AG08395 (cell line): ENCODE data around the gene DOCK10.

Experiments used
- DNase-seq: peaks from one replicate; pipeline ENCODE4 v3.0.0; 2012; ENCODE audit warnings: mixed read lengths, low spot score

DOCK10 gene

GRCh38 chr2:225013425-225014365 lies 28.6 kb downstream of the DOCK10 start:
- no peak for DNase-seq

- no peak for DNase-seq
These were observed 30.7 kb downstream of the DOCK10 start for GRCh38 chr2:225011585-225011984.

GRCh38 chr2:225010804-225011203 lies 31.5 kb downstream of the DOCK10 start:
- peak; percentile 67 for DNase-seq

GRCh38 chr2:225009768-225010167 lies 32.5 kb downstream of the DOCK10 start:
- no peak for DNase-seq

GRCh38 chr2:225008935-225009334 lies 33.3 kb downstream of the DOCK10 start:
- DNase-seq: no peak

- no peak for DNase-seq
These were observed 34.0 kb downstream of the DOCK10 start for GRCh38 chr2:225008179-225008856.

- no peak for DNase-seq
These were observed 35.5 kb downstream of the DOCK10 start for GRCh38 chr2:225006730-225007129.

- DNase-seq: no peak
These were observed 37.7 kb downstream of the DOCK10 start for GRCh38 chr2:225004597-225004996.

- DNase-seq: no peak
These were observed 39.6 kb downstream of the DOCK10 start for GRCh38 chr2:225002656-225003045.

GRCh38 chr2:225002039-225002655 lies 40.1 kb downstream of the DOCK10 start:
- DNase-seq: peak; percentile 67

- DNase-seq: no peak
These were observed 42.5 kb downstream of the DOCK10 start for GRCh38 chr2:224999754-225000153.

- DNase-seq: no peak
These were observed 42.9 kb downstream of the DOCK10 start for GRCh38 chr2:224999321-224999720.

GRCh38 chr2:224997802-224998201 lies 44.5 kb downstream of the DOCK10 start:
- peak; percentile 43 for DNase-seq

GRCh38 chr2:224995419-224995818 lies 46.8 kb downstream of the DOCK10 start:
- DNase-seq: no peak

- no peak for DNase-seq
These were observed 47.9 kb downstream of the DOCK10 start for GRCh38 chr2:224994242-224994823.

GRCh38 chr2:224990710-224991109 lies 51.6 kb downstream of the DOCK10 start:
- DNase-seq: no peak

- no peak for DNase-seq
These were observed 54.5 kb downstream of the DOCK10 start for GRCh38 chr2:224987733-224988132.

GRCh38 chr2:224986477-224986876 lies 55.8 kb downstream of the DOCK10 start:
- no peak for DNase-seq

GRCh38 chr2:224984637-224985036 lies 57.6 kb downstream of the DOCK10 start:
- no peak for DNase-seq

GRCh38 chr2:224983712-224984554 lies 58.3 kb downstream of the DOCK10 start:
- peak; percentile 53 for DNase-seq

- peak; percentile 67 for DNase-seq
These were observed 59.2 kb downstream of the DOCK10 start for GRCh38 chr2:224982910-224983711.
